ENCODE data around the gene SDK1.

DNA sequence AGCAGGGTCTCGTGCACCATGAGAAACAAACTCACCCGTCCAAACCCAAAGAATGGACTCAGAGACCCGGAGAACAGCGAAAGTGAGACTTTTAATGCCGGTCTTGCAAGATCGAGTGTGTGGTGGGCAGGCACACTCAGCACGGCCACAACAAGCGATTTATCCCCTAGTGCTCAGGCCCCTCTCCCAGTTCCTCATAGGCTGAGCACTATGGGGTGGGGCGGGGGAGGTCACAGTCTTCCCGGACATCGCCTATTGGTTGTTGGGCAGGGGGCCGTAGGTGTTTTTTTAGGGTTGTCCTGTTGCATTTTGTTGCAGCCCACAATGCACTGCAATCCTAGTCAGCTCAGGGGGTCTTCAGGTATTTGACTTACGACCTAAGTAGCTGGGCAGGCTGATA, 772.7 kb downstream of the SDK1 start:
- TF ChIP-seq, protein P1, sequence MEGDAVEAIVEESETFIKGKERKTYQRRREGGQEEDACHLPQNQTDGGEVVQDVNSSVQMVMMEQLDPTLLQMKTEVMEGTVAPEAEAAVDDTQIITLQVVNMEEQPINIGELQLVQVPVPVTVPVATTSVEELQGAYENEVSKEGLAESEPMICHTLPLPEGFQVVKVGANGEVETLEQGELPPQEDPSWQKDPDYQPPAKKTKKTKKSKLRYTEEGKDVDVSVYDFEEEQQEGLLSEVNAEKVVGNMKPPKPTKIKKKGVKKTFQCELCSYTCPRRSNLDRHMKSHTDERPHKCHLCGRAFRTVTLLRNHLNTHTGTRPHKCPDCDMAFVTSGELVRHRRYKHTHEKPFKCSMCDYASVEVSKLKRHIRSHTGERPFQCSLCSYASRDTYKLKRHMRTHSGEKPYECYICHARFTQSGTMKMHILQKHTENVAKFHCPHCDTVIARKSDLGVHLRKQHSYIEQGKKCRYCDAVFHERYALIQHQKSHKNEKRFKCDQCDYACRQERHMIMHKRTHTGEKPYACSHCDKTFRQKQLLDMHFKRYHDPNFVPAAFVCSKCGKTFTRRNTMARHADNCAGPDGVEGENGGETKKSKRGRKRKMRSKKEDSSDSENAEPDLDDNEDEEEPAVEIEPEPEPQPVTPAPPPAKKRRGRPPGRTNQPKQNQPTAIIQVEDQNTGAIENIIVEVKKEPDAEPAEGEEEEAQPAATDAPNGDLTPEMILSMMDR (IDR thresholded peaks at IDR 0.05; ENCODE audit: borderline replicate concordance, extremely low read depth, low read length, poor library complexity, severe bottlenecking): no peak
- no peak for TF ChIP-seq EZH2 (IDR thresholded peaks at IDR 0.05; ENCODE audit: borderline replicate concordance, low read depth, low read length, severe bottlenecking)
